SK-N-SH (cell line): ENCODE measurements around the gene GPC4. TPM values are rescaled to one million over a fixed set of nuclear protein-coding genes. Genes with fewer than 3 reads are reported as not detected.

Experiments
- CTCF ChIA-PET: fragments of 300-600, 350-600 bp; formaldehyde crosslinking; extraction: SDS; loops from one replicate; lab custom pipeline; 2021; lab: Yijun Ruan, JAX
- POLR2A ChIA-PET: fragments of 350-600 bp; sonication (Branson Sonifier 250); formaldehyde crosslinking; extraction: SDS; loops from one replicate; lab custom pipeline; 2020; ENCODE audit warnings: antibody characterized with exemption, inconsistent platforms; lab: Yijun Ruan, JAX
- DNase-seq: peaks from one replicate; pipeline ENCODE4 v3.0.0; 2012
- H2AFZ ChIP-seq: fragments of 200-600 bp; sonication (generic); 2 replicates; pipeline ENCODE4 v1.8.1; 2016; ENCODE audit warnings: antibody characterized with exemption, mild to moderate bottlenecking, low read depth
- H3F3A ChIP-seq: fragments of 200-600 bp; sonication (generic); replicated peaks from 2 replicates; pipeline ENCODE3; 2016; ENCODE audit warnings: antibody characterized with exemption, mild to moderate bottlenecking; ENCODE audit not compliant: insufficient read depth
- H3K27ac ChIP-seq, 2 experiments: fragments of 200-500 bp in 1 of 2; fragments of 200-600 bp in 1 of 2; sonication (Bioruptor generic) in 1 of 2; sonication (generic), shearing (Covaris generic) in 1 of 2; 2 replicates each; pipeline versions ENCODE4 v1.5.1 to v1.6.1; 2014 to 2016; ENCODE audit warnings: low read depth in 2 of 2, inconsistent platforms in 1 of 2, low read length in 1 of 2, mild to moderate bottlenecking in 1 of 2, mixed read lengths in 1 of 2
- H3K27me3 ChIP-seq: fragments of 200-600 bp; sonication (generic), shearing (Covaris generic); 2 replicates; pipeline ENCODE4 v1.6.1; 2016; ENCODE audit warnings: mixed run types; ENCODE audit not compliant: insufficient read depth
- H3K36me3 ChIP-seq, 2 experiments: fragments of 200-500 bp in 1 of 2; fragments of 200-600 bp in 1 of 2; sonication (Bioruptor generic) in 1 of 2; sonication (generic) in 1 of 2; replicated peaks in 1 of 2; 2 replicates each; pipeline versions ENCODE3 to v1.5.1; 2014 to 2016; ENCODE audit warnings: low read length in 1 of 2, mild to moderate bottlenecking in 1 of 2; ENCODE audit not compliant: insufficient read depth in 2 of 2, control insufficient read depth in 1 of 2
- H3K4me1 ChIP-seq, 2 experiments: fragments of 200-500 bp in 1 of 2; fragments of 200-600 bp in 1 of 2; sonication (Bioruptor generic) in 1 of 2; sonication (generic), shearing (Covaris generic) in 1 of 2; 2 replicates each; pipeline versions ENCODE4 v1.5.1 to v1.6.1; 2014 to 2016; ENCODE audit warnings: low read depth in 1 of 2, low read length in 1 of 2, mixed run types in 1 of 2; ENCODE audit not compliant: insufficient read depth in 2 of 2, control insufficient read depth in 1 of 2
- H3K4me2 ChIP-seq: fragments of 200-600 bp; sonication (generic), shearing (Covaris generic); 2 replicates; pipeline ENCODE4 v1.6.1; 2017; ENCODE audit warnings: mixed run types
- H3K4me3 ChIP-seq, 2 experiments: fragments of 200-500 bp in 1 of 2; fragments of 200-600 bp in 1 of 2; sonication (Bioruptor generic) in 1 of 2; sonication (generic), shearing (Covaris generic) in 1 of 2; 2 replicates each; pipeline versions ENCODE4 v1.5.1 to v1.8.1; 2014 to 2016; ENCODE audit warnings: low read depth in 2 of 2, inconsistent platforms in 1 of 2, low read length in 1 of 2, mild to moderate bottlenecking in 1 of 2, mixed read lengths in 1 of 2, moderate library complexity in 1 of 2
- H3K79me2 ChIP-seq: fragments of 200-600 bp; sonication (generic); 2 replicates; pipeline ENCODE4 v1.8.1; 2017; ENCODE audit warnings: mild to moderate bottlenecking; ENCODE audit not compliant: insufficient read depth
- H3K9ac ChIP-seq: fragments of 200-600 bp; sonication (generic); 2 replicates; pipeline ENCODE4 v1.6.1; 2017; ENCODE audit warnings: mixed run types
- H3K9me2 ChIP-seq: fragments of 200-600 bp; sonication (generic); 2 replicates; pipeline ENCODE4 v1.6.1; 2017; ENCODE audit warnings: mixed run types
- H3K9me3 ChIP-seq: fragments of 200-600 bp; sonication (generic); 2 replicates; pipeline ENCODE4 v1.6.1; 2017; ENCODE audit warnings: mixed run types, mild to moderate bottlenecking, moderate library complexity
- H4K20me1 ChIP-seq: fragments of 200-600 bp; sonication (generic); 2 replicates; pipeline ENCODE4 v1.6.1; 2017; ENCODE audit warnings: mild to moderate bottlenecking, mixed run types; ENCODE audit not compliant: insufficient read depth
- CHD2 ChIP-seq: fragments of 150-350 bp; IDR thresholded peaks from 2 replicates; pipeline ENCODE4 v1.6.1; 2018; ENCODE audit warnings: low read length; ENCODE audit not compliant: partially characterized antibody
- FOSL2 ChIP-seq: IDR thresholded peaks from 2 replicates; pipeline ENCODE4 v1.4.0; 2012; ENCODE audit warnings: low read depth, mild to moderate bottlenecking, moderate library complexity, borderline replicate concordance
- FOXM1 ChIP-seq: IDR thresholded peaks from 2 replicates; pipeline ENCODE4 v1.4.0; 2012; ENCODE audit warnings: low read depth, mild to moderate bottlenecking
- GABPA ChIP-seq: IDR thresholded peaks from 2 replicates; pipeline ENCODE4 v1.4.0; 2012; ENCODE audit warnings: low read depth, mild to moderate bottlenecking
- GATA2 ChIP-seq: sonication (generic); formaldehyde crosslinking; IDR thresholded peaks from 2 replicates; pipeline ENCODE4 v1.5.0; 2020; ENCODE audit warnings: mild to moderate bottlenecking, missing genetic modification reagents
- MAX ChIP-seq: IDR thresholded peaks from 2 replicates; pipeline ENCODE4 v1.4.0; 2012; ENCODE audit warnings: low read depth
- NFIC ChIP-seq: IDR thresholded peaks from 2 replicates; pipeline ENCODE4 v1.4.0; 2012; ENCODE audit warnings: borderline replicate concordance
- POLR2AphosphoS5 ChIP-seq: IDR thresholded peaks from 2 replicates; pipeline ENCODE4 v1.6.1; 2012; ENCODE audit warnings: low read depth, low read length
- RAD21 ChIP-seq: IDR thresholded peaks from 2 replicates; pipeline ENCODE4 v1.6.1; 2012; ENCODE audit warnings: mild to moderate bottlenecking, low read length
- RCOR1 ChIP-seq: fragments of 150-350 bp; IDR thresholded peaks from 2 replicates; pipeline ENCODE4 v1.6.1; 2017; ENCODE audit warnings: antibody characterized with exemption, low read length
- REST ChIP-seq: IDR thresholded peaks from 2 replicates; pipeline ENCODE4 v1.6.1; 2012; ENCODE audit warnings: mild to moderate bottlenecking, low read depth, low read length, moderate library complexity
- TAF1 ChIP-seq: IDR thresholded peaks from 2 replicates; pipeline ENCODE4 v1.6.1; 2012; ENCODE audit warnings: low read depth, mild to moderate bottlenecking, low read length, moderate library complexity, borderline replicate concordance
- TCF12 ChIP-seq: IDR thresholded peaks from 2 replicates; pipeline ENCODE4 v1.4.0; 2012
- USF2 ChIP-seq: fragments of 150-350 bp; IDR thresholded peaks from 2 replicates; pipeline ENCODE4 v1.6.1; 2017; ENCODE audit warnings: antibody characterized with exemption, low read length, low read depth, borderline replicate concordance
- YY1 ChIP-seq: IDR thresholded peaks from 2 replicates; pipeline ENCODE4 v1.4.0; 2012; ENCODE audit warnings: low read depth, mild to moderate bottlenecking
- ZBTB33 ChIP-seq: IDR thresholded peaks from 2 replicates; pipeline ENCODE4 v1.4.0; 2012; ENCODE audit warnings: low read depth, borderline replicate concordance
- WGBS: methylation state at CpG from one replicate; pipeline ENCODE4 v1.1.6; 2017; ENCODE audit warnings: low lambda C conversion rate; 5-methylcytosine and 5-hydroxymethylcytosine counted together
- polyA plus RNA-seq, 3 experiments: library from polyadenylated mRNA; depleted of rRNA; stranded (reverse); fragments of >200 nt; gene quantifications; 2 replicates each; pipeline ENCODE4 v1.2.3, GENCODE V29; 2012

Gene GPC4
- polyA plus RNA-seq, 1 of the 3 experiments (the other 2 are of a cell fraction): 0.16 TPM

GRCh38 chrX:133353233-133353632 lies 62.1 kb downstream of the GPC4 start (continued):
- TF ChIP-seq REST (no peak), POLR2AphosphoS5 (no peak), ZBTB33 (no peak)

DNA sequence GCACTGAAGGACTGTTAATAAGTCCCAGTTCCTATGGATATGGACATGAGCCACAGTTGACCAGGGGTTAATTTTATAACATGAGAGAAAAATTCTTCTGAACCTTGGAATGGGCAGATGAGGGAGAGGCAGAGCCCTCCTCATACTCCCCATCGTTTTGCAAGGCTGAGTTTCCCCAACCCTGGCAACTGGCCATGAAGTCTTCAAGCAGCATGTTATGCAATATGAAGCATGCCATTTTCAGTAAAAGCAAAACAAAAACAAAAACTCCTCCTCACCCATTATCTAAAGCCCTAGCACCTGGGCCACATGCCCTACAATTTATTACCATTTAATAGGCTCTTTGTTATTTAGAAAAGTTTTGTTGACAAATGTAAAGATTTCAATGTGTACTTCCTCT lies 64.5 kb downstream of the GPC4 start:
- Histone ChIP-seq H3K4me2 (no peak overlapping the region), H3K36me3 (no peaks in the 10 kb centered on the region), H4K20me1 (no peaks in the 10 kb centered on the region), H3K9me3 (no peaks in the 10 kb centered on the region), H3K27me3 (no peaks in the 10 kb centered on the region), H3K9me2 (no peaks in the 10 kb centered on the region), H3F3A (no peaks in the 10 kb centered on the region), H3K4me1 (no peaks in the 10 kb centered on the region), H3K4me3 (no peak overlapping the region), H2AFZ (no peak overlapping the region), H3K79me2 (no peaks in the 10 kb centered on the region), H3K27ac (no peak overlapping the region), H3K9ac (no peak overlapping the region)
- TF ChIP-seq NFIC: no peak
- TF ChIP-seq YY1: no peak
- no peak for TF ChIP-seq FOXM1
- TF ChIP-seq MAX: no peak
- TF ChIP-seq CHD2: no peak
- TF ChIP-seq GATA2 (CRISPR knock-in tag): no peak
- TF ChIP-seq TAF1: no peak
- no peak for TF ChIP-seq GABPA
- TF ChIP-seq USF2: no peak
- TF ChIP-seq RAD21: no peak
- no peak for TF ChIP-seq TCF12
- no peak for TF ChIP-seq RCOR1
- TF ChIP-seq FOSL2: no peak
- 0% methylated on average over 1 of the region's 1 CpG for WGBS
- CTCF ChIA-PET: no interaction called here
- DNase-seq: no peak
- POLR2A ChIA-PET: no interaction called here
